ENCODE data around the gene ZNF569.
"Not testable (repeated sequence)": the region's sequence is repeated elsewhere in the genome, so short reads cannot be mapped to it uniquely, and the experiment has no call there.

The ZNF569 gene

GRCh38 chr19:37391399-37391798, 75.8 kb downstream of the ZNF569 start:
- DNase-seq = not testable (repeated sequence)

GRCh38 chr19:37389234-37389633, 78.0 kb downstream of the ZNF569 start:
- no peak for DNase-seq

GRCh38 chr19:37370880-37371661, 96.2 kb downstream of the ZNF569 start, which contains the start of gene ZNF527:
Gene ZNF527 (plus strand): TSS chr19:37371099. CDS start chr19:37374199, 3,100 bp downstream.
- DNase-seq = peak; percentile 98

GRCh38 chr19:37370386-37370879, 96.8 kb downstream of the ZNF569 start:
- DNase-seq = not testable (repeated sequence)

- no peak for DNase-seq
These were observed 104.5 kb downstream of the ZNF569 start for GRCh38 chr19:37362733-37363132.

GRCh38 chr19:37361994-37362393, 105.2 kb downstream of the ZNF569 start:
- no peak for DNase-seq

Data from CD4-positive, alpha-beta T cell treated with Interleukin-10 for 1 hour (primary cell).